AG08396 (cell line): ENCODE data around the gene PAFAH2.

ENCODE experiments used
- DNase-seq: peaks from one replicate; pipeline ENCODE4 v3.0.0; 2012; ENCODE audit warnings: low spot score, mixed read lengths

PAFAH2 gene

GRCh38 chr1:25927521-25928265 is 70.2 kb downstream of the PAFAH2 start:
- DNase-seq, result no peak

GRCh38 chr1:25926731-25927496 is 70.9 kb downstream of the PAFAH2 start:
- DNase-seq, result no peak

GRCh38 chr1:25924454-25924853 is 73.4 kb downstream of the PAFAH2 start:
- no peak for DNase-seq

GRCh38 chr1:25922971-25923552 is 74.8 kb downstream of the PAFAH2 start:
- DNase-seq, result peak; percentile 53

- peak; percentile 27 for DNase-seq
Observed at GRCh38 chr1:25922056-25922970, 75.5 kb downstream of the PAFAH2 start.

GRCh38 chr1:25918615-25919014 is 79.2 kb downstream of the PAFAH2 start:
- no peak for DNase-seq

- no peak for DNase-seq
Observed at GRCh38 chr1:25917996-25918395, 79.9 kb downstream of the PAFAH2 start.

- no peak for DNase-seq
Observed at GRCh38 chr1:25916460-25916859, 81.4 kb downstream of the PAFAH2 start.

- no peak for DNase-seq
Observed at GRCh38 chr1:25914074-25914995, 83.5 kb downstream of the PAFAH2 start.

GRCh38 chr1:25913206-25913605 is 84.7 kb downstream of the PAFAH2 start:
- no peak for DNase-seq

- peak; percentile 68 for DNase-seq
Observed at GRCh38 chr1:25912076-25912831, 85.6 kb downstream of the PAFAH2 start.

GRCh38 chr1:25911162-25911561 is 86.7 kb downstream of the PAFAH2 start:
- no peak for DNase-seq
